ENCODE results near the gene ZSCAN21. TPM values are rescaled to one million over a fixed set of nuclear protein-coding genes. Genes with fewer than 3 reads are reported as not detected.
A peak's percentile ranks its signal among the peaks of the same experiment; 100 is the strongest.

Gene ZSCAN21
- total and polyA plus RNA-seq, 2 donors from 2014 or later: 10.8 to 12.4 TPM

DNA sequence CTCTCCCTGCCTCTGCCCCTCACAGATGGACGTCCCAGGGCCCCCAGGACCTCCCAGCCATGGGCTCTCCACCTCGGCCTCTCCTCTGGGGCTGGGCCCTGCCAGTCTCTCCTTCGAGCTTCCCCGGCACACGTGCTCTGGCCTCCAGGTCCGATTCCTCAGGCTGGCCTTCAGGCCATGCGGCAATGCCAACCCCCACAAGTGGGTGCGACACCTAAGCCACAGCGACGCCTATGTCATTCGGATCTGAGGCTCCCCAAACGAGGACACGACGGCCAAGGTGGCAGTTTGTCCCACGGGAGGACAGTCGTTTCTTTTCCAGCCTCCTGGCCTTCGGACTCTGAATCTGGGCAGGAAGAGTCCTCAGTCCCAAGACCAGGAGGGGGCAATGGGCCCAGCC is 57.1 kb downstream of the ZSCAN21 start:
- no peak overlapping the region for H3K4me3 ChIP-seq (ENCODE audit: low read length in 3 of 3)
- intact Hi-C loops (cut with DNase I): no loop called here
- TF ChIP-seq, protein P1, sequence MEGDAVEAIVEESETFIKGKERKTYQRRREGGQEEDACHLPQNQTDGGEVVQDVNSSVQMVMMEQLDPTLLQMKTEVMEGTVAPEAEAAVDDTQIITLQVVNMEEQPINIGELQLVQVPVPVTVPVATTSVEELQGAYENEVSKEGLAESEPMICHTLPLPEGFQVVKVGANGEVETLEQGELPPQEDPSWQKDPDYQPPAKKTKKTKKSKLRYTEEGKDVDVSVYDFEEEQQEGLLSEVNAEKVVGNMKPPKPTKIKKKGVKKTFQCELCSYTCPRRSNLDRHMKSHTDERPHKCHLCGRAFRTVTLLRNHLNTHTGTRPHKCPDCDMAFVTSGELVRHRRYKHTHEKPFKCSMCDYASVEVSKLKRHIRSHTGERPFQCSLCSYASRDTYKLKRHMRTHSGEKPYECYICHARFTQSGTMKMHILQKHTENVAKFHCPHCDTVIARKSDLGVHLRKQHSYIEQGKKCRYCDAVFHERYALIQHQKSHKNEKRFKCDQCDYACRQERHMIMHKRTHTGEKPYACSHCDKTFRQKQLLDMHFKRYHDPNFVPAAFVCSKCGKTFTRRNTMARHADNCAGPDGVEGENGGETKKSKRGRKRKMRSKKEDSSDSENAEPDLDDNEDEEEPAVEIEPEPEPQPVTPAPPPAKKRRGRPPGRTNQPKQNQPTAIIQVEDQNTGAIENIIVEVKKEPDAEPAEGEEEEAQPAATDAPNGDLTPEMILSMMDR (IDR thresholded peaks at IDR 0.05; ENCODE audit: borderline replicate concordance, extremely low read depth, insufficient read depth): no peak
- DNase-seq: peak in 1 of 5 donors; percentile 65
- H3K4me1 ChIP-seq (ENCODE audit: control insufficient read depth in 2 of 3, insufficient read depth in 2 of 3, low read depth in 1 of 3, low read length in 3 of 3): no peaks in the 10 kb centered on the region
- H3K27me3 ChIP-seq (ENCODE audit: control insufficient read depth, insufficient read depth, low read length): no peaks in the 10 kb centered on the region
- H3K9ac ChIP-seq (ENCODE audit: low read length in 3 of 3): no peak overlapping the region
- no peak overlapping the region for H3K27ac ChIP-seq (ENCODE audit: low read depth in 2 of 2, low read length in 2 of 2)
- no peaks in the 10 kb centered on the region for H3K9me3 ChIP-seq (ENCODE audit: control insufficient read depth in 2 of 3, insufficient read depth in 1 of 3, low read length in 3 of 3)
- H3K36me3 ChIP-seq (ENCODE audit: control insufficient read depth in 2 of 3, insufficient read depth in 3 of 3, low read length in 3 of 3): peaks cover 0 to 20% (median 7%) of the 10 kb centered on the region in 3 donors
- no peak for FAIRE-seq

DNA sequence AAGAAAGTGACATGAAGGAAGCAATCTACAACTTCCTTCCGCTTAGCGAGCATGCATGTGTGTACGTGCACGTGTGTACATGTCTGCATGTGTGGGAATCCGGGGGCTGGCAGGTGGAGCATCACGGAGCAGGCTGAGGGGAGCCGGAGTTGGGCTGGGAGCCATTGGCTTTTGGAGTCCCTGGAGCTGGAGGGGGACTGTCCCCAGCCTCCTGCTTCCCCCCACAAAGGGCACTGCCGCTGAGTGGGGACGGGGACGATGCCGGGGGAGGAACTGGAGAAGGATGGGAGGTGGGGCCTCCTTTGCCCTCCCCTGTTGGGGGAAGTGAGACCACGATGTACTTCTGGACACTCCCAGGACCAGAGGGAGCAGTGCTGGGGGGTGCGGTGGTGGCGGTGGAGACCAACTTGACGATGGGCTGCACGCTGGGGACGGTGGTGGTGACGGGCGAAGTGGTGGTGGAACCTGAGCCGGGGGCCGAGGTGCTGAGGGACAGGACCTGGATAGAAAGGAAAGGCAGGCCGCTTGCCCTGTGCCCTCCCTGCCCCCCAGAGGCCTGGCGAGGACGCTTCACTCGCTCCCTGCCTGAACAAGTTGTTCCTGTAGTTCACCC is 57.7 kb downstream of the ZSCAN21 start:
- intact Hi-C loops (cut with DNase I): no loop called here
- no peak overlapping the region for H3K27ac ChIP-seq (ENCODE audit: low read depth in 2 of 2, low read length in 2 of 2)
- no peaks in the 10 kb centered on the region for H3K27me3 ChIP-seq (ENCODE audit: control insufficient read depth, insufficient read depth, low read length)
- H3K4me1 ChIP-seq (ENCODE audit: control insufficient read depth in 2 of 3, insufficient read depth in 2 of 3, low read depth in 1 of 3, low read length in 3 of 3): no peaks in the 10 kb centered on the region
- no peaks in the 10 kb centered on the region for H3K9me3 ChIP-seq (ENCODE audit: control insufficient read depth in 2 of 3, insufficient read depth in 1 of 3, low read length in 3 of 3)
- TF ChIP-seq, protein P1 (IDR thresholded peaks at IDR 0.05; ENCODE audit: borderline replicate concordance, extremely low read depth, insufficient read depth): no peak
- H3K9ac ChIP-seq (ENCODE audit: low read length in 3 of 3): no peak overlapping the region
- H3K4me3 ChIP-seq (ENCODE audit: low read length in 3 of 3): no peak overlapping the region
- peaks cover 0 to 20% (median 7%) of the 10 kb centered on the region in 3 donors for H3K36me3 ChIP-seq (ENCODE audit: control insufficient read depth in 2 of 3, insufficient read depth in 3 of 3, low read length in 3 of 3)
- no peak for FAIRE-seq
- peak in 1 of 5 donors; percentile 78 for DNase-seq

DNA sequence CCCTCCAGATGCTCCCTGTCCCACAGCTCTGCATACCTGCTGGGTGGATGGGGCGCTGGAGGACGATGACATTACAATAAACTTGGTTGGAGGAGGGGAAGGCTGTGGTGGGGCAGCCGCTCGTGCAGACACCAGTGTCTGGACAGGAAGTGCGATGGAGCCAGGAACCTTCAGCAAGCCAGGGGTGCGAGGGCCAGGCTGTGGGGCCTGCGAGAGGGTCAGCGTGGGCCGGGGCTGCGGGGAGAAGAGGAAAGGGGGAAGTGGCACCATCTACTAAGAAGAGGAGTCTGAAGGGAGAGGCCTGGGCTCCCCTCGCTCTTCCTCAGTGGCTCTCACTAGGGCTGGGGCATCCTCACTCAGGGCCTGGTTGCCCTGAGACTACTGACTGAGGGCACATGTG is 58.3 kb downstream of the ZSCAN21 start:
- Histone ChIP-seq H3K9ac (ENCODE audit: low read length in 3 of 3) (no peak overlapping the region), H3K9me3 (ENCODE audit: control insufficient read depth in 2 of 3, insufficient read depth in 1 of 3, low read length in 3 of 3) (no peaks in the 10 kb centered on the region), H3K4me3 (ENCODE audit: low read length in 3 of 3) (no peak overlapping the region), H3K4me1 (ENCODE audit: control insufficient read depth in 2 of 3, insufficient read depth in 2 of 3, low read depth in 1 of 3, low read length in 3 of 3) (no peaks in the 10 kb centered on the region), H3K36me3 (ENCODE audit: control insufficient read depth in 2 of 3, insufficient read depth in 3 of 3, low read length in 3 of 3) (peaks cover 0 to 20% (median 7%) of the 10 kb centered on the region in 3 donors), H3K27ac (ENCODE audit: low read depth in 2 of 2, low read length in 2 of 2) (no peak overlapping the region), H3K27me3 (ENCODE audit: control insufficient read depth, insufficient read depth, low read length) (no peaks in the 10 kb centered on the region)
- TF ChIP-seq, protein P1 (IDR thresholded peaks at IDR 0.05; ENCODE audit: borderline replicate concordance, extremely low read depth, insufficient read depth): no peak
- peak in 1 of 5 donors; percentile 54 for DNase-seq
- FAIRE-seq: no peak
- intact Hi-C loops (cut with DNase I): no loop called here

Measured in kidney (tissue), 14 donors.